T-helper 17 cell (primary cell): ENCODE results near the gene ERN2. TPM values are rescaled to one million over a fixed set of nuclear protein-coding genes. Genes with fewer than 3 reads are reported as not detected.

Experiments used
- total RNA-seq, 4 donors: library from RNA in 2 of 4; stranded (reverse) in 2 of 4; gene quantifications; one replicate each; pipeline ENCODE4 v1.2.3 and lab custom pipeline; 2022 to 2026

ERN2 gene
- total RNA-seq, 2 donors from 2014 or later = not detected

Other genes with a start within 250 kb of the ERN2 start
- 100 to 1,000 TPM; 116 to 117 TPM for gene GGA2, start 202.7 kb downstream of the ERN2 start, total RNA-seq
- 10 to 100 TPM; 10.0 to 13.0 TPM for gene EARS2, start 155.9 kb downstream of the ERN2 start, total RNA-seq
- gene UBFD1, start 155.5 kb downstream of the ERN2 start, total RNA-seq = 10 to 100 TPM; 37.9 to 43.3 TPM
- 10 to 100 TPM; 27.0 to 30.8 TPM for gene NDUFAB1, start 116.9 kb downstream of the ERN2 start, total RNA-seq
- 1 to 10 TPM; 8.2 to 8.7 TPM for gene PALB2, start 71.9 kb downstream of the ERN2 start, total RNA-seq
- 10 to 100 TPM; 44.5 to 65.0 TPM for gene DCTN5, start 71.8 kb downstream of the ERN2 start, total RNA-seq
- 1 to 10 TPM in 1 of 2 donors, under 1 TPM in 1; 0.60 to 1.7 TPM for gene PLK1, start 34.3 kb downstream of the ERN2 start, total RNA-seq
- not detected for gene CHP2, start 41.8 kb upstream of the ERN2 start, total RNA-seq
- gene PRKCB, start 122.8 kb upstream of the ERN2 start, total RNA-seq = 100 to 1,000 TPM; 122 to 137 TPM